HG03460 (cell line): Measurements from ENCODE around the gene NEUROG2.

Experiments
- ATAC-seq: cut with Tn5 transposase; IDR thresholded peaks from one replicate; pipeline ENCODE4 v1.9.1; 2021; ENCODE audit not compliant: unreplicated experiment

NEUROG2 gene

DNA sequence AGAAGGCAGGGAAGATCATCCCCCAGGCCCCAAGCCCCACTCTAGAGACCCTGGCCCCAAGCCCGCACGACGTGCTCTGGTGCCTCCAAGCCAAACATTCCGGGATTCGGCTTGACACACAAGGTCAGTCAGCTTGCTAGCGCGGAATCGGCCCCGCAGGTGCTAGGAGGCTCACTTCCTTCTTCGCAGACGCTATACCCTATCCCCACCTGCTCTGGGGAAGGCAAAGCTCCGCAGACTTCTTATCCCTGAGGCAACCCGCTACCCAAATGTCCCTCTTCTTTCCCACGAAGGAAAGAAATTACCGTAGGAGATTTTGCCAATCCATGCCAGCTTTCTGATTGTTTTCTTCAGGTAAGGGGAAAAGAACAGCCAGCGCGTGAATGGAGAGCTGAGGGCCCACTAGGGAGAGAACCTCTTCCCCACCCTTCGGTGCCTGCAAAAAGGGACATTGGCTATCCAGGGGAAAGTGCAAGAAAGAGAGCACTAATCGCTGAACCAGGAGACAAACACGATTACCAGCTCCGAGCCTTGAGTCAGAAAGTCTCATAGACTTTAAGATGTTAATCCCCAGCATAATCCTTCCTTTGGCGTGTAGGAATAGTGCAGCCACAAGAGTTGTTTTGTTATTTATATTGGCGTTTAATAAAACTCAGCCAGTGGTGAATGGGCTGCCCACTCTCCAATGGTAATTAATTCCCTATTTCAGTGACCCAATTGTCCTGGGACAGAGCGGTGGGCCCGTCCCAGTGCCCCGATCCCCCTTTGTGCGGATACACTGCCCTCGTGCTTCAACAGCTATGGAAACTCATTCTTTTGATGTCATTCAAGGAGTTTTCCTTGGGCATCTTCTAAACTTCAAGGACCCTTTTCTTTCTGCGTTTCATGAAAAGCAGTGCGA, 5.4 kb upstream of the NEUROG2 start:
- peak; percentile 13 for ATAC-seq

DNA sequence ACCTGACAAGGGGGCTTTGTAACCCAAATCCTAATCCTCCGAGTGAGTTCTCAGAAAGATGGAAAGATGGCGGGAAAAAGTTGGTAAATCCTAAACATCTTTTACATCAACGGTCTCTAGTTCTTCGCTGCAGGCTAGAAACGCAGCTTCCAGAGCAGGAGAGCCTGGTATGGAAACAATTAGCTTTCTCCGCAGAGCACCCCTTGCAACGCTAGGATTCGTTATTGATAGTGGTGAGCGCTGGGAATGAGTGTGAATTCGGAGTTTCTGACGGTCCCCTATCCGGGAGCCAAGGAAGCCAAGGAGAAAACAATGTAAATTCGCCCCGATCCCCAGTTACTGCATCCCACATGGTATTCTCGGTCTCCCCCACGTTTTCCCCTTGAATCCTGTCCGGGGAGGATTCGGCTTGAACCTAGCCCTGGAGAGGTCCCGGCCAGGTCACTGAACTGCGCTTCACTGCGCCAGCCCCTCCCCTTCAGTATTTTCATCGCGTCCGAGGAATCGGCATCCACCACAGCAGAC, 4.7 kb upstream of the NEUROG2 start:
- ATAC-seq: no peak

DNA sequence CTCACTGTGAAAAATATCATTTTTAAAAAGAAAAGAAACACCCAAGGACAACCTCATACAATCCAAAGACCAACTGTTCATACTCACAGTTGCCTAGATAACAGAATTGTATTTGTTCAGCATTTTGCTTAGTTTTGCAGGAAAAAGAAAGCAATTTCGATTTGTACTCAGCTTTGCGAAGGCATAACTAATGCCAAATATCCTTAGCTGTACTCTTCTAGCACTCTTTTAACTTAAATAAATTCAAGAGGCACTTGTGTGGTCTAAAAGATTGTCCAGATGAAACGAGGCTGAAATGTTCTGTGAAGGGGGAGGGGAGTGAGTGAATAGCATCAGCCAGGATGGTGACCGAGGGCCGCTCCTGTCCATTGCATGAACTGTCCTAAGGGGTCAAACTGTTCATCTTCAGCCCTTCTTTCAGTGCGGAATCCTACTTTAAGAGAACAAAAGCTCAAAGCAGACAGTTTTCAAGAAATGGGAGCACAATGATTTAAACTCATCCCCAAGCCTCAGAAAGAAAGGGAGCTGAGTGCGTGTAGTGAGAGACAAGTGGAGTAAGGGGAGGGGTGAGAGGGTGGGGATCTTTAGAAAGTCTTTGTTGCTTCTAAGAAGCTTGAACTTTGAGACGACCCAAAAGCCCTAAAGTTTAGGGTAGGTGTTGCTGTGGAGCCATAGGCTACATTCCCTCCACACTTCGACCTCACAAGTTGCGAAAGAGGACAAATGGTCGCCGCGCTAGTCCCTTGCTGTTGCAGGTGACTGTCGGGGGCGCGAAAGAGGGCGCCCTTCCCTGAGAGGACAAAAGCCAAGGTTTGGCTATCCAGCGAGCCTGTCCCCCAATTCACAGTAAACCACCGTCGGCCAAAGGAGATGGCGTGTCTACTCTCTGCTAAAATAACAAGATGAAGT, 4.0 kb upstream of the NEUROG2 start:
- no peak for ATAC-seq

DNA sequence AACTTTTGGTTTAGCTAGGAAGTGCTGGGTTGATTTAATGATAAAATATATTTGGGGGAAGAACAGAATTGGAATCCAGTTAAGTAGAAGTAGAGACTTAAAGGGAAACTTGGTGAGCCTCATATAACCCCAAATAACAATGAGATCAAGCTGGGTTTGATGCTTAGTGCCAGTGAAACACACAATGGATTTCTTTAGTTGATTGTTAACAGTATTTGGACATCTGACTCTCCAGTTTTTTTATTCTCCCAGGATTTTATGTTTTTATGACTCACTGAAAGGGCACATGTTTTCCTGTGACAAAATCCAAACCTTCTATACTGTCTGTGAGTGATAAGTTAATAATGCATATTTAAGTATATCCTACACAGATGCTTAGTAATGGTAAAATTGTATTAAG, 2.7 kb upstream of the NEUROG2 start:
- ATAC-seq: no peak

DNA sequence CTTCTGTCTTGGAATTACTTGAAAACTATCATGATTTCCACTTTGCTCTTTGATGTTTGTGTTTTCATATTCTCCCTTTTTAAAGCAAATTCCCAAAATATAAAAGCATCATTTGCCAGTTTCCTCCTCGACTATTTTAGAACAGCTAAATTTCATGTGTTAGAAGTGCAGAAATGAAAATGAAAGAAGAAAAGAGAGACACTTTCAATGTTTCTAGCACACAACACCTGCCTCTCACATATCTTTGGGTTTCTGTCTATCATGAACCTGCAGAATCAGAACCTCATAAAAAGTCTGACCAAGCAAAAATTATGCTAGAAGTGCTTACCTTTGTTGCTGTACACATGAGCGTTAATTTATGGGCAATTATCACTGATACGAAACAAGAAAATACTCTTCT, 1.9 kb upstream of the NEUROG2 start:
- no peak for ATAC-seq

DNA sequence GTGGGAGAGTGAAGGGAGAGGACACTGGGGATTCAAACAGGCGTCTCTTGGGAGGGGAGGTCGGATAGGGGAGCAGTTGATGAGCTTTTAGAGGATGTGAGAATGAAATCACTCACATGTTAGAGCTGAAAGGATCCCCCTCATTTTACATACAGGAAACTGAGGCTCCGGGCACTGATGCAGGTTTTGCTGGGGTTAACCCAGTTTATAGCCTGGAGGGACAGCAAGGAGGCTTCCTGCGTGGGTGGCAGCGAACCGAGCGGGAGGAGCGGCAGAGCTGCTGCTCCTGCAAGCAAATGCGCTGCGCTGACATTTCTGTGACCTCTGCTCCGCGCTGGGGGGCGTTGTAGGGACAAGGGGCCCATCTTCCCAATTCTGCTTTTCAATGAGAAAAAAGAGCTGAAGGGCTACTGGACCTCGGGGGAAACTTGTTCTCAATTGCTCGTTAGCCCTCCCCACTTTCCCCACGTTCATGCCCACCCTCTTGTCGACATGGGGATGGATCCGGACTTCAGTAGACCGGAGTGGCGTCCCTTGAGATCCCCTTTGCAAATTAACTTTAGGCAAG, 1.2 kb upstream of the NEUROG2 start:
- ATAC-seq: peak; percentile 33

DNA sequence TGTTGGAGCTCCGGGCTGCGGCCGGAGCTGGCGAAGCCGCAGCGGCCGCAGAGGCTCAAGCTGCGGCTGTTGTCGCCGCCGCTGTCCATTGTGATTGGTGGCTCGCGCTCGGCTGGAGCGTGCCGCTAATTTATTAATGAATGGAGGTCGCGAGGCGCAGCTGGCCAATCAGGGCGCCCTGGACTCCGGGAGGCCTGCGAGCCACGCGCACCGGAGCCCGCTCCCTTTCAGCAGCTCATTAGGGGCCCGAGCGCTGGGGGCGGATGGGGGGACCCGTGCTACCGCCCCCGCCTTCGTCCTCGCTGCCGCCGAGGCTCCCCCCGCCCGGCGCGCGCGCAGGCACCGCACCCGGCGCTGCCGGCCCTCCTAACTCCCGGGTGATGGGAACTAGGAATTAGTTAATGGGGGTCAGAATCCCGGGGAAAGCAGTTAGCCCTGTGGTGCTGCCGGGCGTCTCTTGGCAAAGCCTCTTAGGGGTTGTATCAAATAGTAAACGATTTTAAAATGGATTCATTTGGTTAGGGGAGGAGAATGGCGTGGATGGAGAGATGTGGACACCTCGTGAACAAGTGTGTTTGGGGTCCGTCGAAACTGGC, 589 bp upstream of the NEUROG2 start:
- peak; percentile 25 for ATAC-seq

DNA sequence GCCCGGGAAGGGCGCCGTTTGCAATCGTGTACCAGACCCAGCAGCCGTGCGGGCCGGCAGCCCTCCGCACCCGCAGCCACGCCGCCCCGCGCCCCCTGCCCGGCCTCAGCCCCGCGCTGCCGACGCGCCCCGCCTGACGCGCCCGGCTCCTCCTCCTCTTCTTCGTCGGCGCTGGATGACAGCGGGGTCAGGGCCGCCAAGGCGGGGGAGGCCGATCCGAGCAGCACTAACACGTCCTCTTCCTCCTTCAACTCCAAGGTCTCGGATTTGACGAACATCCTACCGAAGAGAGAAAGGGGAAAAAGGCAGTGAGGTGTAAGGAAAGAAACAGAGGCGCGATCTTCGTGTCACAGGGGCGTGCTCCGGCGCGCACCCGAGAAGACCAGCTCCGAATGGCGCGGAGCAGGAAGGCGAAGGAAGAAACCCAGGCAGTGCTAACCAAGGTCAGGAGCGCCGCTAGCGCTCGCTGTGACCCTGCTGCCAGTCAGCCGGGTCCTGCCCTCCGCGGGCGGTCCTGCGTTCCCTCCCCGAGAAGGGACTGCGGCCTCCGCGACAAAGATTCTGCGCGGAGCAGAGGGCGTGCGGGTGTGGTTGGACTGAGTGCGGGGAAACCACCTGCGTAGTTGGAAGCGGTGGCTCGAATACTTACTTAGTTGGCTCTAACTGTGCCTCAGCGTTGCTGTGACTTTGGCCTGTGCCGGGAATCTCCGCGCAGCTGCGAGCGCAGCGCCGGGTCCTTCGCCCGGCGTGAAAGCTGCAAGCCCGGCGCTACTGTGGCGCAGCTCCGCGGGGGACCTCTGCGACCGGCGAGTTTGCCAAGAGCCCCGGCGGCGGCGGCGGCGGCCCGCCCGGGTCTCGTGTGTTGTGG, 548 bp downstream of the NEUROG2 start:
- ATAC-seq: peak; percentile 29

DNA sequence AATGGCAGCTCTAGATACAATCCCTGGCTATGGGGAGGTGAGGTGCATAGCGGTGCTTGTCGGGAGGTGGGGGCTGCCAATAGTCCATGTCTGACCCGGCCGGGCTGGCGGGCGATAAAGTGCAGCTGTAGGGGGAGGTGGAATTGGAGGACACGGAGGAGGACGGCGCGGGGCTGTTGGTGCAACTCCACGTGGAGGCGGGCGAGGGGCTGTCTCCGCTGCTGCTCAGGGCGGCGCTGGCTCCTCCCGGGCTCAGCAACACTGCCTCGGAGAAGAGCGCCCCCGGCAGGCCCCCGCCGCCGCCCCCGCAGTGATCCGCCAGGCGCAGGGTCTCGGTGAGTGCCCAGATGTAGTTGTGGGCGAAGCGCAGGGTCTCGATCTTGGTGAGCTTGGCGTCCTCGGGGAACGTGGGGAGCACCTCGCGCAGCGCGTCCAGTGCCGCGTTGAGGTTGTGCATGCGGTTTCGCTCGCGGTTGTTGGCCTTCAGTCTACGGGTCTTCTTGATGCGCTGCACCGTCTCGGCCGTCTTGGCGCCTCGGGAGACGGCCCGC, 1.3 kb downstream of the NEUROG2 start:
- peak; percentile 8 for ATAC-seq

DNA sequence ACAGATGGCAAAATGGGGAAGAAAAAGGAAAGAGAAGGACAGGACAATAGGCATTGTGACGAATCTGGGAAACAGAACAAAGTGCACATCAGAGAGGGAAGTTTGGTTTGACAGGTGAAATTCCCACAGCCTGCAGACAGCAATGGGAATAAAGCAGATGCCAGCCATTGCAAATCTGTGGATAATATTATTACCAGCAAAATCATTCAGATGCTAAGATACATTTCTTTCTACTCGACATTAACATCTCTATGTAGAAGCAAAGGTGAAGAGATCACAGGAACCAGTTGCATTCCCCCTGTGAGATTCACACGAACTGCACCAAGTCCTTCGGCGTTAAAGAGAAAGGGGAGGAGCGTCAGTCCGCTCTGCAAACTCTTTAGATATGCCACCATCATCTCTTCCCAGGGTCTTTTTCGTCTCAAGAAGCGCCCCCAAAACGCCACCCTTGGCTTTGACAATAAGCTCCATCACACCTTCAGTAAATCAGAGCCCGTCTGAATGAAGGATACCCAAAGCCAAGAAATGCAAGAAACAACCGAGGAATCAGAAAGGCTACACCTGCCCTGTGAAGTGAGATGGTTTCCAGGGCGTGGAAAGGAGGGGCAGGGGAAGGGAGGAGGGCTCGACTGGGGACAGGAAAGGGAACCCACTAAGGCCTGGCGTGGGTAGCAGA, 1.9 kb downstream of the NEUROG2 start:
- peak; percentile 2 for ATAC-seq

DNA sequence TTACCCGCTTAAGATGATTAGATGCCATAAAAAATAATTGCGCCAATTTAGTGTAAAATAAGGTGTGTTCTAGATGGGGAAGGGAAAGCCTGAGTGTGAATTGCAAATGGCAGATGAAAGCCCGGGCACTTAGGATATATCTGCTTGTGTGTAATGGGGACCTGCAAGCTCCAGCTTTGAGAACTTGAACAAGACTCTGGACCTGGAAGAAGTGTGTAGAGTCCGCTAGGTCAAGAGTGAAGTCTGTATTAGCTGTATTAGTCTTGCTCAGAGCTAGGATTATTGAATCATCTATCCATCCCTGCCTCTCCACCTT, 4.2 kb downstream of the NEUROG2 start:
- no peak for ATAC-seq

DNA sequence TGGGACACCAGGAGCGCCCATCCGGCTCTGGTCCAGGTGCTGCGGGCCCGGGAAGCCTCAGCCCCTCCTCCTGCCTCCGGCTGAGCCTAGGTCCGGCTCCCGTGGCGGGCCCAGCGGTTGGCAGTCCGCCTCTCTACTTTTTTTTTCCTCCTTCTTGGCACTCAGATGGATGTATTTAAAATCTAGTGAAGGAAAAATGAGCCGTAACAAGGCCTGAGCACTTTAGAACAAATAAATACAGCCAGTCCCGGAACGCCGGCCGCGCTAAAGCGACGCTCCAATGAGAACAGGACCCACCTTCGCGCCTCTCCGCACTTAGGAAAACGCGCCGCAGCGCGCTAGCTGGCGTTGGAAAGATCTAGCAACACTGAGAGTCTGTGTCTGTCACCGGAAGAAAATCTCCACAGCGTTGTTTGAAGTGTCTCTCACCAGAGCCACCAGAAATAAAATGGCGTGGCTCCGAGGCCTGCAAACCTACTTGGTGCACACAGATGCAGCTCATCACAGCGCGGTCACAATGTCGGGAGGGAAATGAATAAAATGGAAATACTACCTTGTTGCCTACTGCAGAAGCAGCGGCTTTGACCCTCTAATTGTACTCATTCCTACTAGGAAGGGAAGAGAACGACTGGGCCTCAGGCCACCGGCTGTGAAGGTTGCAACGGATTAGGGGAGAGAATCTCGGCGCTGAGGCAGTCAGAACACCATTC, 4.7 kb downstream of the NEUROG2 start:
- no peak for ATAC-seq

DNA sequence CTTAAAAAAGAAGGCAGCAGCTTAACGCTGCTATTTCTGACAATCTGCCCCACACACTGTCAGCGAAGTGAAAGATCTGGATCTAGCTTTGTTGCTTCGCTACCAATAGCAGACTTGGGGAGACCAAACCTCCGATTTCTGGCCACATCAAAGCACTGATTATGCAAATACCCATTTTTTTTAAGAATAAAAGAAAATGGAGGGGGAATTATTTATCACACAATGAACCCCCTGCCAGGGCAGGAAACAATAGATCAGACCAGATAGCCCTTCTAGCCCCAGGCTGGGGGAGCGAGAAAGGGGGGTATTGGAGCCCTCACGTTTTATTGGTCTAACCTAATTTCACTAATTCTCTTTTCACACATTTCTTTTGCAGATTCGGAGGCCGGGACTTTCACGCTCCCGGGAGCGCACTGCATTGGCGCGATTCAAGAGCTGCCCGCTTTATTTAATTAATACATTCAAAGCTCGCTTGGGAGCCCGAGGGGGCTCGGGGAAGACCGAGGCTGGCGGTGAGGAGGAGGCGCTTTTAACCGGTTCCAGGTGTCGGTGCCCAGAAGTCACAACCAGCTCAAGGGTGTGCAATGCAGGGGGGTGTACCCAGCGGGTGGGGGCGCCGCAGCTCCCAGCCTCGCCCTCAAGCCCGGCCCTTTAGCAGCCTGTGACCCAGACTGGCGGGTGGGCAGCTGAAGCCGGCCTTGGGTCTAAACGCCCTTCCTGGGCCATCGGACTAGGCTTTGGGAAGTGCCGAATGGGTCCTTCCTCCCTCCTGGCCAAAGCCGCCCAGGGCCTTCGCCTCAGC, 5.5 kb downstream of the NEUROG2 start:
- no peak for ATAC-seq

DNA sequence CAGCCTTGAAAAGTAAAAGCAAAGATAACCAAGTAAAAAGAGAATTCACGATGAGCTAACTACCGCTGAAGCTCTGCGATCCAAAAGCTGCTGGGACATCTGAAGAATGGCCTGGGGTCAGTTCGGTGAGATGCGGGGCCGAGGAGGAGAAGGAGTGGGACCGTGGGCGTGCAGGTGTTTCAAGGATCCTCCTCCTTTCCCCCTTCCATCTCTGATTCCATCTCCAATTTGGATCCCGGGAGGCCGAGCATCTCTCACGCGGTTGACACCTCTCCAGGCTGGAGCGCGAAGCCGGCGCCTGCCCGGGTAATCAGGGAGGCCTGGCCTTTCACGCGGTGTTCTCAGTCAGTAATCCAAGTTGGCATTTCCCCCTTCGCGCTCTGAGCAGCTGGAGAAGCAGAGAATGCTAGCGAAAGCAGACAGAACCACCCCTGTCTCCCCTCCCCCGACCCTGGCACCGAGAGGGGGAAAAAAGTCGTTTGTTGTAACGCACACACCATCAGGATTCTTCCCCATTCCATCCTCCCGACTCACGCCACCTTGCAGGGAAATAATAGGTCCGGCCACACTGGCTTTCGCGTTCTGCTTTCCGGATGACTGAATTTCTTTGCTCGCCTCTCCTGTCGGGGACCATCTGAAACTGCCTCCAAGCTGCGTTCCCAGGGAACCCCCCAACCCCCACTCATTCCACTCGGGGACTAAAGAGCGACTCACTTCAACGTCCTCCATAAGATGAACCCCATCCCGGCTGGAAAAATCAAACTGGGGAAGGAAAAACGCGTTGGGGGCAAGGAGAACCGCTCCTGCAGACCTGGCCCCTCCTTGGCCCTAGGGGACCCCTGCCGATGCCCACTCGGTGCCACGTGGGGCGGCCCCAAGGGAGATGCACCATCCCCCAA, 6.5 kb downstream of the NEUROG2 start:
- ATAC-seq: no peak

DNA sequence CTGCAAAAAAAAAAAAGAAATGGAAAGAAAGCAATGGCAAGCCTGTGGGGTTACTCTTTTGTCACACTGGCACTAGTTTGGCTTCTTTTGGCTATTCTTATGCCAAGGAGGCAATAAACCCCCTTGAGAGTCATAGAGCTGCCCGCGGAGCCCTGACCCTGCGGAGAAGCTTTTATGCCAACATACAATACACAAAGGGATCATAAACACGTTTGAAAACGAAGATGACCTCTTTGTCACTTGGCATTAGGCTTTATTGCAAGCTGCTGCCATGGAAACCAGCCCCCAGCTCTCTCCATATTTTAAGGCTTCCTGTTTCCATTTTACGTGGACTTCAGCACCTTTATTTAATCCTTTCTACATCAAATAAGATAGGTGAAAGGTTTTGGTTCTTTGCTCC, 7.6 kb downstream of the NEUROG2 start:
- no peak for ATAC-seq

DNA sequence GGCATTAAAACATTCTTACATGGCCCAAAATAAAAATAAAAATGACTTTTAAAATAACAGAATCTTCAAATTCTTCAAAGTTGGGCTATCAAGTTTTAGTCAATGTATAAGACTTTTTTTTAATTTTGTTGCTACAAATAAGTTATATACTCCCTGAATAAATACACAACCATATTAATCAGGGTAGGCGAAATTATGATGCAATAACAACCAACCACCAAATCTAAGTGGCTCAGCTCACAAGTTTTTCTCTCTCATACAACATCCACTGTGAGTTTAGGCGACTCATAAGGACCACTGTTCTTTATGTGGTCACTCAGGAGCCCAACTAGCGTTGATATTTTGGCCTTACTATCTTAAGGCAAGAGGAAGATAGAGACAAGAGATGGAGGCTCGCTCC, 11.2 kb downstream of the NEUROG2 start:
- ATAC-seq: no peak

DNA sequence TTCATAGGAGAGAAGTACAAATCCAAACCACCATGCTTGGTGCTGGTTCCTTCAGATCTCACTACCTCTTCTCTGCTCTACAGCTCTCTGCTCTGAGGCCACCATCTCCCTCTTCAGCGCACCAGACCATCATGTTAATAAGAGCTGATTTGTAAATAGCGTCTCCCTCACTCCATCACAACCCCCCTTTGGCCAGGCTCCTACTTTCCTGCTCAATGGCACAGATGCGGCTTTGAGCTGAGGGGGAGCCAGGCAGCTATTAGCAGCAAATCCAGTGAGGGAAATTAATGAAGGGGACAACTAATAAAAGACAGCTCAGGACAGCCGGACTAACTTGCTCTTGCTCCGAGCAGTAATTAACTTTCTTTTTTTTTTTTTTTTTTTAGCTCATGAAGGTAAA, 13.1 kb downstream of the NEUROG2 start:
- ATAC-seq: no peak
